Heart left ventricle (tissue), 16 donors: ENCODE measurements around the gene ZNF618. TPM values are rescaled to one million over a fixed set of nuclear protein-coding genes. Genes with fewer than 3 reads are reported as not detected.

ENCODE experiments used
- ATAC-seq, 4 donors: fragments of 200-7000 bp; cut with Tn5 transposase; one replicate each; pipeline ENCODE4 v1.9.1; 2020 to 2022; ENCODE audit warnings: moderate library complexity in 4 of 4, mild to moderate bottlenecking in 3 of 4, moderate number of reproducible peaks in 1 of 4
- DNase-seq, 5 donors: peaks; one replicate each; pipeline ENCODE4 v3.0.0-alpha.2; 2020
- H3K27ac ChIP-seq, 12 donors: fragments of 200-600 bp; sonication (generic) in 4 of 12; one replicate each; pipeline versions ENCODE4 v1.5.0 to v1.8.0; 2016 to 2022; ENCODE audit warnings: mild to moderate bottlenecking in 2 of 12
- H3K27me3 ChIP-seq, 9 donors: fragments of 200-600 bp; sonication (generic) in 2 of 9; one replicate each; pipeline versions ENCODE4 v1.5.1 to v1.8.0; 2016 to 2022; ENCODE audit warnings: mild to moderate bottlenecking in 3 of 9
- H3K36me3 ChIP-seq, 9 donors: fragments of 200-600 bp; sonication (generic) in 2 of 9; one replicate each; pipeline versions ENCODE4 v1.5.0 to v1.8.0; 2018 to 2022; ENCODE audit warnings: mild to moderate bottlenecking in 2 of 9
- H3K4me1 ChIP-seq, 12 donors: fragments of 200-600 bp; sonication (generic) in 4 of 12; one replicate each; pipeline versions ENCODE4 v1.5.0 to v1.8.0; 2016 to 2022; ENCODE audit warnings: mild to moderate bottlenecking in 3 of 12
- H3K4me3 ChIP-seq, 12 donors: fragments of 200-600 bp; sonication (generic) in 4 of 12; one replicate each; pipeline versions ENCODE4 v1.5.0 to v1.8.0; 2017 to 2022; ENCODE audit warnings: mild to moderate bottlenecking in 9 of 12, moderate library complexity in 4 of 12
- H3K9me3 ChIP-seq, 12 donors: fragments of 200-600 bp; sonication (generic) in 4 of 12; one replicate each; pipeline versions ENCODE4 v1.5.0 to v1.8.0; 2016 to 2022; ENCODE audit warnings: mild to moderate bottlenecking in 1 of 12
- CTCF ChIP-seq, 12 donors: fragments of 200-600 bp; sonication (generic) in 4 of 12; IDR thresholded peaks; one replicate each; pipeline versions ENCODE4 v1.5.0 to v1.8.0; 2018 to 2022; ENCODE audit warnings: antibody characterized with exemption in 12 of 12, mild to moderate bottlenecking in 5 of 12
- POLR2A ChIP-seq, 2 donors: fragments of 450-650 bp; IDR thresholded peaks; one replicate each; pipeline ENCODE4 v1.6.1; 2017; ENCODE audit warnings: antibody characterized with exemption in 2 of 2, mild to moderate bottlenecking in 2 of 2, moderate library complexity in 2 of 2
- WGBS, 4 donors: extraction: QIAGEN DNeasy Blood & Tissue Kit in 2 of 4; methylation state at CpG; one replicate each; pipeline versions ENCODE4 v1.1.5 to v1.1.7; 2013 to 2018; 5-methylcytosine and 5-hydroxymethylcytosine counted together
- intact Hi-C, 10 donors: fragments of 100-400 bp; cut with DNase I; formaldehyde crosslinking; loops; one replicate each; pipeline versions ENCODE4 v1.11.1 to v1.14.2; 2022
- polyA plus RNA-seq, 2 donors: library from polyadenylated mRNA; stranded (reverse); fragments of 200-250 nt; gene quantifications; one replicate each; pipeline ENCODE4 v1.2.3, GENCODE V29; 2013
- total RNA-seq, 9 donors: library from RNA; depleted of rRNA in 2 of 9; stranded (reverse); fragments of >200 nt in 2 of 9; fragmentation: NEBNext Ultra II Directional in 3 of 9; extraction: Animal tissue kit (Norgen Biotek cat#: 25700) in 3 of 9; gene quantifications; one replicate each; pipeline versions ENCODE4 v1.1.0 to v1.2.4, GENCODE V29; 2016 to 2023
- donor health status: ischemic (EF 13 %, LVEDD 7.1; RV severe dilation, severe dysfunction).
- donor health status: healthy with polysubstance abuse.
- donor health status: DM: no; HTN: yes; CAD: no.
- donor health status: DM: no; HTN: no; CAD: no.
- donor health status: ischemic (EF 25% LVEDD 6.9; RV normal size, moderate dysfunction).
- donor health status: ischemic (EF 25% LVEDD 5.7; RV mildly dilated, moderate dysfunction).
- donor health status: healthy.
- donor health status: DM: yes; HTN: yes; CAD: no.
- donor health status: ischemic (EF 35%, LVEDD 5.7; RV mildly dilated, moderate dysfunction).
- donor health status: nonischemic (EF 11% LVEDD 7.7; RV severe dilation, severe dysfunction).
- donor health status: DM: yes; HTN: yes; CAD: no.
- donor health status: PGD.
- donor health status: ischemic (EF 29% LVEDD 5.4; RV normal size, mild dysfunction).
- donor health status: nonischemic (EF 23%, LVEDD 6.1; RV moderate dilation, normal function).

Gene ZNF618
- total and polyA plus RNA-seq, 11 donors, result 0.81 to 4.2 (median 1.7) TPM

GRCh38 chr9:114029311-114030170 lies 153.4 kb downstream of the ZNF618 start:
- DNase-seq (no peak), ATAC-seq (no peak)
- no peak for TF ChIP-seq CTCF (IDR thresholded peaks at IDR 0.05)
- TF ChIP-seq POLR2A (IDR thresholded peaks at IDR 0.05), result no peak
- Histone ChIP-seq H3K9me3 (peaks cover 0 to 5% (median 0%) of the 10 kb centered on the region in 12 donors), H3K4me1 (peaks cover 0 to 5% (median 0%) of the 10 kb centered on the region in 12 donors), H3K36me3 (peaks cover 0 to 49% (median 0%) of the 10 kb centered on the region in 9 donors), H3K4me3 (no peak overlapping the region), H3K27me3 (no peaks in the 10 kb centered on the region), H3K27ac (no peak overlapping the region)
- WGBS, 4 donors, result 78 to 84% (median 83%) methylated on average over 12 of the region's 12 CpGs
- intact Hi-C loops, result loop anchor here (5.0 to 10.0 kb wide), 5 partner anchors 222 to 347 kb away; no protein-coding TSS in a partner anchor

DNA sequence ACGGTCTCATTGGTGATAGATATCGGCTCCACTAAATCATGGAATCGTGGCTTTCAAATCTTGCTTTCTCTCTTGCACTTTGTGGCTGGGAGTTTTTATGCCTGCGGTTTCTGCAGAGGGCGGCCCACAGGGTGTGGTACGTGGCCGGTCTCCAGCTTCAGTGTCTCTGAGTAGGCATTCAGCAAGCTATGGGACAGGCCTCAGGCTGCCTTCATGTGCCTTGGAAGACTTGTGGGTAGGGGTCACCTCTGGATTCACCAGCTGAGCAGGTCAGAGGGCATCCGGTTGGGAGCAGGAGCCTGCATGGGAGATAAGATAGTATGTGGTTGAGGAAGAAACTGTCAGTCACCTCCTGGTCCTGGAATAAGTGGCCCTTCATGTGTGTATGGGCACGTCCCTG lies 154.3 kb downstream of the ZNF618 start:
- ATAC-seq (no peak), DNase-seq (peak in 2 of 5 donors; percentile 2 to 6)
- 89 to 95% (median 94%) methylated on average over 9 of the region's 9 CpGs for WGBS, 4 donors
- Histone ChIP-seq H3K9me3 (no peaks in the 10 kb centered on the region), H3K4me1 (peaks cover 0 to 5% (median 0%) of the 10 kb centered on the region in 12 donors), H3K27ac (no peak overlapping the region), H3K36me3 (peaks cover 0 to 49% (median 0%) of the 10 kb centered on the region in 9 donors), H3K4me3 (no peak overlapping the region), H3K27me3 (no peaks in the 10 kb centered on the region)
- intact Hi-C loops, result loop anchor here in 9 of 10 donors (5.0 to 10.0 kb wide), 4 partner anchors 223 to 348 kb away; no protein-coding TSS in a partner anchor
- TF ChIP-seq CTCF (IDR thresholded peaks at IDR 0.05) (no peak), POLR2A (IDR thresholded peaks at IDR 0.05) (no peak)

DNA sequence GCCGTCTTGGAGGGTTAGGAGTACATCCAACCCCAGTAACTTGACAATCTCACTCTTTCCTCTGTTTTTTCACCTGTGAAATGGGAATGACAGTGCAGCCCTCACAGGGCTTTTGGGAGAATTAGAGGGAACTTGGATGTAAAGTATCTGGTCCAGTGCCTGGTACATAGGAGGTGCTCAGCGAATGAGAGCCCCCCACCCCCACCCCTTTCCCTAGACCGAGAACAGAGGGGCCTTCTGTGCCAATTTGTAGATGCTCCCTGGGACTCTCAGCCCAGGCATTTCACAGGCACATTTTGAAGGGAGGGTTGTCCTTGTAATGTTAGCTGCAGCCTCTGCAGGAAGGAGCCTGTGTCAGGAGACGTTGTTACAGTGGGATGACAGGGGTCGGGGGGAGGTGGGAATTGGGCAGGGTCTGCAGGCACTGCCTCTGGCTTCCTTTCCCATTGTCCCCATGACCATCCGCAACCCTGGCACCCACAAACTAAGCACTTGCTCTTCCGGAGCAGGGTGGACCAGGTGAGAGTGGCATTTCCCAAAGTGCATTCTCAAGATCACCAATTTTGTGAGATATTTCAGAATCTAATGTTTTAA lies 155.0 kb downstream of the ZNF618 start:
- no peak for TF ChIP-seq CTCF (IDR thresholded peaks at IDR 0.05)
- TF ChIP-seq POLR2A (IDR thresholded peaks at IDR 0.05), result no peak
- intact Hi-C loops, result loop anchor here in 9 of 10 donors (5.0 to 10.0 kb wide), 4 partner anchors 224 to 349 kb away; no protein-coding TSS in a partner anchor
- 91 to 98% (median 95%) methylated on average over 6 to 7 of the region's 7 CpGs for WGBS, 4 donors
- Histone ChIP-seq H3K27ac (no peak overlapping the region), H3K36me3 (peaks cover 0 to 55% (median 0%) of the 10 kb centered on the region in 9 donors), H3K27me3 (no peaks in the 10 kb centered on the region), H3K9me3 (no peaks in the 10 kb centered on the region), H3K4me3 (no peak overlapping the region), H3K4me1 (peaks cover 0 to 5% (median 0%) of the 10 kb centered on the region in 12 donors)
- no peak for ATAC-seq
- DNase-seq, result no peak
